PC-9 (cell line): ENCODE results near the gene MYO19.

Experiments
- CTCF ChIP-seq: fragments of 200-600 bp; sonication (generic); conservative IDR thresholded peaks from 2 replicates; pipeline ENCODE4 v1.6.1; 2017; ENCODE audit warnings: mixed run types, antibody characterized with exemption, mild to moderate bottlenecking, moderate library complexity
- EZH2 ChIP-seq: fragments of 200-600 bp; sonication (generic); IDR thresholded peaks from 2 replicates; pipeline ENCODE4 v1.8.0; 2017; ENCODE audit warnings: antibody characterized with exemption, low read depth

GRCh38 chr17:36553459-36553858 is 18.8 kb upstream of the MYO19 start:
- TF ChIP-seq CTCF (no peak), EZH2 (no peak)
